Skin epidermis (tissue), 12 donors: ENCODE results near the gene MYO1H.
"Not testable (repeated sequence)": the region's sequence is repeated elsewhere in the genome, so short reads cannot be mapped to it uniquely, and the experiment has no call there.

Experiments
- H3K27ac ChIP-seq, 21 experiments: fragments of 200-600 bp; sonication (generic) in 11 of 21; one replicate each; pipeline ENCODE4 v1.5.0; 2020; ENCODE audit warnings: mild to moderate bottlenecking in 3 of 21, inconsistent platforms in 2 of 21, moderate library complexity in 2 of 21
- H3K4me3 ChIP-seq, 7 experiments: fragments of 200-600 bp; sonication (generic) in 2 of 7; one replicate each; pipeline ENCODE4 v1.5.0; 2020; ENCODE audit warnings: inconsistent platforms in 2 of 7, mild to moderate bottlenecking in 2 of 7, moderate library complexity in 1 of 7

Gene MYO1H, protein sequence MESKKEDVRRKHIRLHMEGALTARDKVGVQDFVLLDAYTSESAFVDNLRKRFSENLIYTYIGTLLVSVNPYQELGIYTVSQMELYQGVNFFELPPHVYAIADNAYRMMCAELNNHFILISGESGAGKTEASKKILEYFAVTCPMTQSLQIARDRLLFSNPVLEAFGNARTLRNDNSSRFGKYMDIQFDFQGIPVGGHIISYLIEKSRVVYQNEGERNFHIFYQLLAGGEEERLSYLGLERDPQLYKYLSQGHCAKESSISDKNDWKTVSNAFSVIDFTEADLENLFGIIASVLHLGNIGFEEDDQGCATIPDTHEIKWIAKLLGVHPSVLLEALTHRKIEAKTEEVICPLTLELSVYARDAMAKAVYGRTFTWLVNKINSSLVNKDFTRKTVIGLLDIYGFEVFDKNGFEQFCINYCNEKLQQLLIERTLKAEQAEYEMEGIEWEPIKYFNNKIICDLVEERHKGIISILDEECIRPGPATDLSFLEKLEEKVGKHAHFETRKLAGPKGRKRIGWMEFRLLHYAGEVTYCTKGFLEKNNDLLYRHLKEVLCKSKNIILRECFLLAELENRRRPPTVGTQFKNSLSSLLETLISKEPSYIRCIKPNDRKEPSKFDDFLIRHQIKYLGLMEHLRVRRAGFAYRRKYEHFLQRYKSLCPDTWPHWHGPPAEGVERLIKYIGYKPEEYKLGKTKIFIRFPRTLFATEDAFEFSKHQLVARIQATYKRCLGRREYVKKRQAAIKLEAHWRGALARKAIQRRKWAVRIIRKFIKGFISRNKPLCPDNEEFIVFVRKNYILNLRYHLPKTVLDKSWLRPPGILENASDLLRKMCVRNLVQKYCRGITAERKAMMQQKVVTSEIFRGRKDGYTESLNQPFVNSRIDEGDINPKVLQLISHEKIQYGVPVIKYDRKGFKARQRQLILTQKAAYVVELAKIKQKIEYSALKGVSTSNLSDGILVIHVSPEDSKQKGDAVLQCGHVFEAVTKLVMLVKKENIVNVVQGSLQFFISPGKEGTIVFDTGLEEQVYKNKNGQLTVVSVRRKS

DNA sequence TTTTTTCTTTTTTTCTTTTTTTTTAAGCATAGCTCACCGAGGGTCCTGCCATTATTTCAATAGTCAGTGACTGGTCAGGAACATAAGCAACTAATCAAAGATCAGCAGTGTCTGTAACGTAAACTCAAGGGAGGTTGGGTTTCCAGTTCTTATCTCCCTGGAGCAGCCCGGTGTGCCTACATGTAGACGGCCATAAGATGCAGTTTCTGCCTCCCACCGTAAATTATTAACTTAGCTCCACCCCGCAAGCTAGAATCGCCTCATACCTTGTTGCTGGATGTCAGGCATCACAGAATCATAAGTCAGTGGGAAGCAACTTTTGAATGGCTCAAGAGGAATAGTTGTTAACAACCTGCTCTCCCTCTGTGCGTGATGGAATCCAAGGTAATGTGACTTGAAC lies at the start of gene MYO1H:
Gene MYO1H, plus strand, starts transcription at position 312 of the 400 bp plus-strand sequence. Its CDS starts 61 bp downstream, at position 373.
- Histone ChIP-seq H3K27ac (no peak within 1 kb of the TSS), H3K4me3 (no peak within 1 kb of the TSS)

GRCh38 chr12:109299849-109300248 lies 47.9 kb upstream of the MYO1H start:
- H3K27ac ChIP-seq = no peak overlapping the region
- no peak overlapping the region for H3K4me3 ChIP-seq

DNA sequence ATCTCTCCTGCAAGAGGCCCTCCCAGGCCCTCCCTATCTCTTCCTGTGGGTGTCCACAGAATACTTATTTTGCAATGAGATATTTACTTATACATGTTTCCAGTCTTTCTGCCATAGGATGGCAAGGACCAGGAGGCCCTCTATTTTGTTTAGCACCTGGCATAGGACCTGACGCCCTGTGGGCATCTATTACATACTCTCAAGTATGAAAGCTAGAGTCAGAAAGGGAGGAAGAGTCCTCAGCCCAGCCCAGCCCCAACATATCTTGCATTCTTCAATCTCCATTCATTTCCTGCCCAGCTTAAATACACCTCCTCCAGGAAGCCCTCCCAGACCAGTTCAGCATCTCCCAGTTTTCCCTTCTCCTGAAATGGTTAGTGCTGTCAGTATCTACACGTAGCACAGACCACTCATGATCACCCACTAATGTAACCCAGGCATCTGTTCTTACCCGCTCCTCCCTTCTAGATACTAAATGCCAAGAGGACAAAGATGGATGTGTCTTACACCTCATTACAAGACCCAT lies 46.0 kb upstream of the MYO1H start:
- Histone ChIP-seq H3K27ac (no peak overlapping the region), H3K4me3 (no peak overlapping the region)

- H3K4me3 ChIP-seq = no peak overlapping the region
- H3K27ac ChIP-seq = no peak overlapping the region
Measured at GRCh38 chr12:109302358-109302757, 45.3 kb upstream of the MYO1H start.

DNA sequence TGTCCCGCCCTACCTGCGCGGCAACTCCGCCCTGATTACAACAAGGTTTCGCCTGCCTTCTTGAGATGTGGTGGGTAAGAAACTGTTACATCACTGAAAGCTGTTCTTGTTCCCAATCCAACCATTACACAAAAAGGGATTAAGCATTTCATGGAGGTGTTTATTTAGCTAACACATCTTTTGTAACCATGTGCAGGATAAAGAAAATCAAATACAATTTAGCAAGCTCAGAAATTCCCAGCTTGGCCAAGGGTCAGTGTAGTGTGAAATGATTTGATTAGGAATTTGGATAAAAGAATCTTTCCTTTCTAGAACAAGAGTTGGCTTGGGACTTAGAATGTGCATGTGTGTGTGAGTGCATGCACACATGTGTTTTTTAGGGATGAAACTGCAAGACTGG lies 44.9 kb upstream of the MYO1H start:
- no peak overlapping the region for H3K4me3 ChIP-seq
- H3K27ac ChIP-seq = no peak overlapping the region

DNA sequence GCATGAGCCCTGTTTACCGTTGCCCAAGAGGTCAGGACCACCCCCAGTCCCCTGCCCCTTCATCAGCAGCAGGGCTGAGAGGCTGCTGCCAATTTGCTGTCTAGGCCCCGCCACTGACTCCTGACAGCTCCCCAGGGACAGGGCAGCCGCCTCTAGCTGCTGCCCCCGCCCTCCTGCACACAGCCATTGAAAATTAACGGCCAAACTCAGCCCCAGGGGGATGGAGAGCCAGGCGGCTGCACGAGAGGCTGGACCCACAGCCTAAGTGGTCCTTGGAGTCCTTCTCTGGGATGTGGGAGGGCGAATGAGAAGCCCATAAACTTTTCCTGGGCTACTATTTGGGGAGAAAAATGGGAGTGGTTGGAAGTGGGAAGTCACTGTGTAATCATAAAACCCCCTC lies 43.2 kb upstream of the MYO1H start:
- H3K4me3 ChIP-seq = no peak overlapping the region
- H3K27ac ChIP-seq = no peak overlapping the region

DNA sequence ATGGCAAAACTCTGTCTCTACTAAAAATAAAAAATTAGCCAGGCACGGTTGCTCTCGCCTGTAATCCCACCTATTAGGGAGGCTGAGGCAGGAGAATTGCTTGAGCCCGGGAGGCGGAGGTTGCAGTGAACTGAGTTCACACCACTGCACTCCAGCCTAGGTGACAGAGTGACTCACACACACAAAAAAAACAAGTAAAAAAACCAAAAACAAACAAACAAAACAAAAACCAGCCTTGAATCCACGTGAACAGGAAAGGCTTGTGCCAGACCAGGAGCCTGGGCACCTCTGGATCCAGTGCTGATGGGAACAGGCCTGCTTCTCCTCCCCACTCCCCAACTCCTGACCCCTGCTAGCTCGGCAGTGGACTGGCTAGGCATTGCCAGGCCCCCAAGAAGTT lies 42.2 kb upstream of the MYO1H start:
- H3K4me3 ChIP-seq = no peak overlapping the region
- H3K27ac ChIP-seq = no peak overlapping the region

GRCh38 chr12:109307051-109307450 lies 40.6 kb upstream of the MYO1H start:
- Histone ChIP-seq H3K4me3 (no peak overlapping the region), H3K27ac (no peak overlapping the region)

- Histone ChIP-seq H3K27ac (no peak within 1 kb of the TSS), H3K4me3 (peak within 1 kb of the TSS in 5 of 7 experiments; percentile 15 to 42 (median 21))
Measured at GRCh38 chr12:109308534-109309380, 38.9 kb upstream of the MYO1H start, which contains the start of gene FOXN4. FOXN4 (minus strand) TSS chr12:109309284; CDS start chr12:109308321, 963 bp downstream.

- Histone ChIP-seq H3K4me3 (peak overlapping the region in 5 of 7 experiments; percentile 15 to 42 (median 21)), H3K27ac (no peak overlapping the region)
Measured at GRCh38 chr12:109309381-109310246, 38.1 kb upstream of the MYO1H start.

DNA sequence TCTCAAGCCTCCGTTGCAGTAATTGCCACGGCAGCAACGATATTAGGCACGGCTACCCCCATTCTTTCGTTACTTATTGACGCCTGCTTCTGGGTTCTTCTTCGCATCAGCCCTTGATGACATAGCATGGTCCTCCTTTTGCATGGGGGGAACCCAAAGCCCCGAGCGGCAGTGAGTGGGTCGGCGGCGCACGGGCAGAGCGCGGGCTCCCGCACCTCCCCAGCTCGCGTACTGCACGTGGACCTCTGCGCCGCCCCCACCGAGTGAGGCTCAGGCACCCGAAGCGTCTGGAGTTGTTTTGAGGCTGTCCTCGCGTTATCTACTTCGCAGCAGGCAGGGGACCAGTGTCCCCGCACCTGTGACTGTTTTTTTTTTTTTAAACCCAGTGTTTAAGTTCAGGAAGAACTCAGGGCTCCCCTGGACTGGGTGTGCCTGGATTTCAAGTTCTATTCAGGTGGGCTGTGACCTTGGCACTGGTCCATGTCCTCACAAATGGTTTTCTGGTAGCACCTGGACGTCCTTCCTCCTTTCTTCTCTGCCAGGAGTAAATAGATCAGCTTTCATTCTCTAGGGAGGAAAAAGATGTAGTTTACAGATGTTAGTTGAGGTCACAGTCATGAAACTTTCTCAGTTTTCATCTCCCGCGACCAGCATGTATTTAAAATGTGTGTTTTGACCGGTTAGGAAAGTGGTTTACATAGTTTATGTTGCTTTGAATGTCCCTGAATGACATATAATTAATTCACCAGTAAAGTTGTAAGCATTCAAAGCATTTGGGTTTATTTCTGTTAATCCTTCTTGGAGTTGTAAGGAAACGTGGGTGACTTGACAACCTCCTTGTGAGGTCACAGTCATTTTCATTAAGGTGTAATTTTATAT lies 37.2 kb upstream of the MYO1H start:
- Histone ChIP-seq H3K4me3 (peak overlapping the region in 5 of 7 experiments; percentile 4 to 42 (median 21)), H3K27ac (no peak overlapping the region)

GRCh38 chr12:109321294-109321693 lies 26.4 kb upstream of the MYO1H start:
- not testable (repeated sequence) for H3K27ac ChIP-seq, H3K4me3 ChIP-seq

GRCh38 chr12:109329003-109329402 lies 18.7 kb upstream of the MYO1H start:
- Histone ChIP-seq H3K4me3 (no peak overlapping the region), H3K27ac (no peak overlapping the region)

GRCh38 chr12:109329686-109330085 lies 18.0 kb upstream of the MYO1H start:
- Histone ChIP-seq H3K4me3 (no peak overlapping the region), H3K27ac (no peak overlapping the region)

DNA sequence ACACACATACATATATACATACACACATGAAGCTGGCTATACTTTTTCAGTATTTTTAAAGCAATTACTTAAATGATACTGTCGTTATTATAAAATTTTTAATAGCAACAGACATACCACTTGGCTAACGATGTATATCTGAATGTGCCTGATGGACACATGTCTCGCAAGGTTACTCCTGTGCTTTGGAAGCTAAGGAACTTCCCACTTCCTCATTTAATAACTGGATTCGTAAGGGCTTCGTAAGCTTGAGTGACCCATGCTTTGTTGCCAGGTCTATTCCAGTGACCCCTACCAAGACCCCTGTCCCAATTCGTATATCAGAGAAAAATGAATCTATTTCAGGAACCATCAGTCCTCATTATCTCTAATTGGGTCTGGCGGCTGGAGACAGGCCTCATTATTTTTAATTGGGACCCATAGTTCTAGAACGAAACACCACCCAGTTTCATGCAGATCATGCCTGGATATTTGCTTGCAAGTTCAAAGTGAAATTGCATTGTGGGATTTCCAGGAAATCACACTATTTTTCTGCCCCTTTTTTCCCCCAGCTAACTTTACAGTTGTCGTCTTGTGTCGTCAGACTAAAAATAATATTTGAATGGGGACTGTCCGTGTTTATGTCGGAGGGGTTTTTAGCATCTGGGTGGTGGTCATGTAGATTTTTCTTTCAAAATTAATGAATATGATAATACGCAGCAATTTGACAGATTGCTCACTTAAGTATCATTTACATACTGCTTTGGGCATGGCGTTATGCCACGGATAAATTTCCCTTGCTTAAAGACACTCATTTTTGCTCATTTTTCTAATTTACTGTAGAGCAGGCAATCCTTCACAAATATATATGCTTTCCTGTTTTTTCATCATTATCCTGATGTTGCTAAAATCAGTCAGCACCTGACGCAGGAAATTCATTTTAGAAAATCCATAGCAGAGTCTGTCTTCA lies 17.1 kb upstream of the MYO1H start:
- Histone ChIP-seq H3K27ac (no peak overlapping the region), H3K4me3 (no peak overlapping the region)

- H3K27ac ChIP-seq = no peak overlapping the region
- H3K4me3 ChIP-seq = no peak overlapping the region
Measured at GRCh38 chr12:109331301-109331952, 16.3 kb upstream of the MYO1H start.
